Stomach (tissue), 9 donors: ENCODE data around the gene NPM3. TPM values are rescaled to one million over a fixed set of nuclear protein-coding genes. Genes with fewer than 3 reads are reported as not detected.

ENCODE experiments used
- DNase-seq, 2 donors: peaks; one replicate each; pipeline versions ENCODE4 v3.0.0 to v3.0.0-alpha.2; 2013 to 2019
- H3K27ac ChIP-seq, 5 donors: fragments of 200-600 bp in 4 of 5; sonication (generic) in 4 of 5; one replicate each; pipeline ENCODE4 v1.5.1; 2013 to 2019; ENCODE audit warnings: mild to moderate bottlenecking in 1 of 5, moderate library complexity in 1 of 5
- H3K27me3 ChIP-seq, 3 donors: fragments of 200-600 bp; sonication (generic); one replicate each; pipeline ENCODE4 v1.5.1; 2017 to 2019; ENCODE audit warnings: mixed run types in 1 of 3
- H3K36me3 ChIP-seq, 4 donors: fragments of 200-600 bp; sonication (generic); 1 replicate in 3 of 4; 2 replicates in 1 of 4; pipeline ENCODE4 v1.5.1; 2016 to 2019
- H3K4me1 ChIP-seq, 4 donors: fragments of 200-600 bp; sonication (generic); one replicate each; pipeline ENCODE4 v1.5.1; 2016 to 2019
- H3K4me3 ChIP-seq, 4 donors: fragments of 200-600 bp; sonication (generic) in 3 of 4; one replicate each; pipeline ENCODE4 v1.5.1; 2016 to 2019; ENCODE audit warnings: mild to moderate bottlenecking in 1 of 4
- H3K9me3 ChIP-seq, 4 donors: fragments of 200-600 bp; sonication (generic); one replicate each; pipeline ENCODE4 v1.5.1; 2016 to 2019
- EP300 ChIP-seq: sonication (generic); formaldehyde crosslinking; IDR thresholded peaks from one replicate; pipeline ENCODE4 v1.6.1; 2017; ENCODE audit warnings: antibody characterized with exemption
- POLR2A ChIP-seq, 4 donors: fragments of 450-650 bp; IDR thresholded peaks; one replicate each; pipeline ENCODE4 v1.6.1; 2016; ENCODE audit warnings: antibody characterized with exemption in 4 of 4, control low read depth in 2 of 4, mild to moderate bottlenecking in 1 of 4, moderate library complexity in 1 of 4
- POLR2AphosphoS5 ChIP-seq, 3 donors: sonication (generic); formaldehyde crosslinking; IDR thresholded peaks; one replicate each; pipeline ENCODE4 v1.6.1; 2016; ENCODE audit warnings: antibody characterized with exemption in 3 of 3
- WGBS, 5 donors: extraction: QIAGEN DNeasy Blood & Tissue Kit in 3 of 5; methylation state at CpG; one replicate each; pipeline versions ENCODE4 v1.1.5 to v1.1.7; 2013 to 2018; 5-methylcytosine and 5-hydroxymethylcytosine counted together
- intact Hi-C: fragments of 100-400 bp; cut with DNase I; formaldehyde crosslinking; loops from one replicate; pipeline ENCODE4 v1.15.1; 2023; ENCODE audit warnings: low total_unique reads
- polyA plus RNA-seq, 3 donors: library from polyadenylated mRNA; stranded (reverse); fragments of 200-250 nt; gene quantifications; one replicate each; pipeline ENCODE4 v1.2.3, GENCODE V29; 2013
- total RNA-seq, 5 donors: library from RNA; depleted of rRNA; stranded (reverse); fragments of >200 nt; gene quantifications; one replicate each; pipeline versions ENCODE4 v1.1.0 to v1.2.3, GENCODE V29; 2014 to 2016
- TF ChIP-seq, protein P1 (sequence below), 7 experiments: fragments of 450-650 bp in 4 of 7; fragments of 200-600 bp in 3 of 7; sonication (generic) in 3 of 7; IDR thresholded peaks; one replicate each; pipeline ENCODE4 v1.5.1; 2016 to 2019; ENCODE audit warnings: antibody characterized with exemption in 7 of 7, control low read depth in 2 of 7, mild to moderate bottlenecking in 1 of 7
- donor health status: healthy with polysubstance abuse.
- donor health status: Bipolar disorder and iron deficiency.
- donor health status: healthy.

Gene NPM3
- total and polyA plus RNA-seq, 8 donors, result 2.3 to 68.1 (median 26.0) TPM; not detected in 1

DNA sequence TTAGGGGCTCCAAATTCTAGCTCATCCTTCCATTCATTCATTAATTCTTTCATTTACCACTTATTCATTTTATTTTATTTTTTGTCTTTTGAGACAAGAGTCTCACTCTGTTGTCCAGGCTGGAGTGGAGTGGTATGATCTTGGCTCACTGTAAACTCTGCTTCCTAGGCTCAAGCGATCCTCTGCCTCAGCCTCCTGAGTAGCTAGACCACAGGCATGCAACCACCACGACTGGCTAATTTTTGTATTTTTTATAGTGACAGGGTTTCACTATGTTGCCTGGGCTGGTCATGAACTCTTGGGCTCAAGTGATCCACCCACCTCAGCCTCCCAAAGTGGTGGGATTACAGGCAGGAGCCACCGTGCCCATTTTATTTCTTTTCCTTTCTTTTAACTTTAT lies 39.0 kb downstream of the NPM3 start:
- Histone ChIP-seq H3K9me3 (no peaks in the 10 kb centered on the region), H3K27me3 (peaks cover 0 to 16% (median 0%) of the 10 kb centered on the region in 3 donors), H3K36me3 (no peaks in the 10 kb centered on the region), H3K4me3 (no peak overlapping the region), H3K4me1 (no peaks in the 10 kb centered on the region), H3K27ac (no peak overlapping the region)
- intact Hi-C loops, result no loop called here
- DNase-seq, result no peak
- TF ChIP-seq POLR2A (IDR thresholded peaks at IDR 0.05), result no peak
- no peak for TF ChIP-seq POLR2AphosphoS5 (IDR thresholded peaks at IDR 0.05)
- TF ChIP-seq, protein P1, sequence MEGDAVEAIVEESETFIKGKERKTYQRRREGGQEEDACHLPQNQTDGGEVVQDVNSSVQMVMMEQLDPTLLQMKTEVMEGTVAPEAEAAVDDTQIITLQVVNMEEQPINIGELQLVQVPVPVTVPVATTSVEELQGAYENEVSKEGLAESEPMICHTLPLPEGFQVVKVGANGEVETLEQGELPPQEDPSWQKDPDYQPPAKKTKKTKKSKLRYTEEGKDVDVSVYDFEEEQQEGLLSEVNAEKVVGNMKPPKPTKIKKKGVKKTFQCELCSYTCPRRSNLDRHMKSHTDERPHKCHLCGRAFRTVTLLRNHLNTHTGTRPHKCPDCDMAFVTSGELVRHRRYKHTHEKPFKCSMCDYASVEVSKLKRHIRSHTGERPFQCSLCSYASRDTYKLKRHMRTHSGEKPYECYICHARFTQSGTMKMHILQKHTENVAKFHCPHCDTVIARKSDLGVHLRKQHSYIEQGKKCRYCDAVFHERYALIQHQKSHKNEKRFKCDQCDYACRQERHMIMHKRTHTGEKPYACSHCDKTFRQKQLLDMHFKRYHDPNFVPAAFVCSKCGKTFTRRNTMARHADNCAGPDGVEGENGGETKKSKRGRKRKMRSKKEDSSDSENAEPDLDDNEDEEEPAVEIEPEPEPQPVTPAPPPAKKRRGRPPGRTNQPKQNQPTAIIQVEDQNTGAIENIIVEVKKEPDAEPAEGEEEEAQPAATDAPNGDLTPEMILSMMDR (IDR thresholded peaks at IDR 0.05), result no peak
- no peak for TF ChIP-seq EP300
- WGBS, 5 donors, result 86 to 92% (median 89%) methylated on average over 3 of the region's 3 CpGs

DNA sequence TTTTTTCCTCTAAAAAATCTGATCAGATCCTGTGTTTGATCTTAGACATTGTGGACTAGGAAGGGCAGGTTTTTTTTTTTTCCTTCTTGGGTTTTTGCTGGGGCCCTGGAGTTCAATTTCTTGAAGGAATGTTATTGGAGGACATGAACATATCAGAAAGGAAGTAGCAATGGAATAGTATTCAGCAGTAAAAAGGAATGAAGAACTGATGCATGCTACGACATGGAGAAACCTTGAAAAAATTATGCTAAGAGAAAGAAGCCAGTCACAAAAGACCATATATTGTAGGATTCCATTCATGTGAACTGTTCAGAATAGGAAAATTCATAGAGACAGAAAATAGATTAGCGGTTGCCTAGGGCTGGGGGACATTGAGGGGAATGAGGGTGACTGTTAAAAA lies 41.3 kb downstream of the NPM3 start:
- 47 to 49% (median 48%) methylated on average over 2 of the region's 2 CpGs for WGBS, 5 donors
- Histone ChIP-seq H3K4me3 (no peak overlapping the region), H3K36me3 (no peaks in the 10 kb centered on the region), H3K4me1 (no peaks in the 10 kb centered on the region), H3K9me3 (no peaks in the 10 kb centered on the region), H3K27me3 (peaks cover 0 to 32% (median 0%) of the 10 kb centered on the region in 3 donors), H3K27ac (no peak overlapping the region)
- TF ChIP-seq, protein P1 (IDR thresholded peaks at IDR 0.05), result no peak
- intact Hi-C loops, result no loop called here
- no peak for DNase-seq

- H3K27ac ChIP-seq, result no peak overlapping the region
- H3K4me1 ChIP-seq, result no peaks in the 10 kb centered on the region
- intact Hi-C loops, result no loop called here
- no peak for TF ChIP-seq EP300
- no peak for TF ChIP-seq POLR2A (IDR thresholded peaks at IDR 0.05)
- TF ChIP-seq POLR2AphosphoS5 (IDR thresholded peaks at IDR 0.05), result no peak
- TF ChIP-seq, protein P1 (IDR thresholded peaks at IDR 0.05), result no peak
- H3K4me3 ChIP-seq, result no peak overlapping the region
- H3K9me3 ChIP-seq, result no peaks in the 10 kb centered on the region
- 74 to 87% (median 78%) methylated on average over 3 of the region's 3 CpGs for WGBS, 5 donors
- no peak for DNase-seq
- no peaks in the 10 kb centered on the region for H3K36me3 ChIP-seq
- peaks cover 0 to 38% (median 0%) of the 10 kb centered on the region in 3 donors for H3K27me3 ChIP-seq
Observed at GRCh38 chr10:101736666-101737065, 46.6 kb downstream of the NPM3 start.

- no peak for DNase-seq
- Histone ChIP-seq H3K27ac (no peak overlapping the region), H3K27me3 (peaks cover 0 to 13% (median 0%) of the 10 kb centered on the region in 3 donors), H3K4me1 (no peaks in the 10 kb centered on the region), H3K4me3 (no peak overlapping the region), H3K36me3 (no peaks in the 10 kb centered on the region), H3K9me3 (no peaks in the 10 kb centered on the region)
- TF ChIP-seq, protein P1 (IDR thresholded peaks at IDR 0.05), result no peak
- TF ChIP-seq EP300, result no peak
- no peak for TF ChIP-seq POLR2AphosphoS5 (IDR thresholded peaks at IDR 0.05)
- 24 to 50% (median 39%) methylated on average over 1 of the region's 1 CpG for WGBS, 5 donors
- intact Hi-C loops, result no loop called here
Observed at GRCh38 chr10:101732096-101732495, 51.1 kb downstream of the NPM3 start.

Other genes starting within 250 kb of the NPM3 start
- 100 to 1,000 TPM in 2 of 5 donors, 10 to 100 TPM in 3; 12.9 to 122 (median 62.9) TPM for gene POLL, start 195.2 kb downstream of the NPM3 start, total RNA-seq
- 10 to 100 TPM; 21.4 to 38.9 (median 29.5) TPM for gene POLL, start 195.2 kb downstream of the NPM3 start, polyA plus RNA-seq
- 10 to 100 TPM in 4 of 5 donors, 1 to 10 TPM in 1; 6.7 to 86.6 (median 18.7) TPM for gene DPCD, start 195.1 kb downstream of the NPM3 start, total RNA-seq
- gene DPCD, start 195.1 kb downstream of the NPM3 start, polyA plus RNA-seq, result 10 to 100 TPM; 16.7 to 27.3 (median 23.6) TPM
- gene FBXW4, start 88.3 kb downstream of the NPM3 start, total RNA-seq, result 10 to 100 TPM; 39.1 to 95.3 (median 39.7) TPM
- 10 to 100 TPM; 36.6 to 46.4 (median 45.4) TPM for gene FBXW4, start 88.3 kb downstream of the NPM3 start, polyA plus RNA-seq
- not detected for gene FGF8, start 7.3 kb downstream of the NPM3 start, total RNA-seq
- gene FGF8, start 7.3 kb downstream of the NPM3 start, polyA plus RNA-seq, result not detected
- 100 to 1,000 TPM; 123 to 312 (median 233) TPM for gene OGA, start 35.0 kb upstream of the NPM3 start, total RNA-seq
- 10 to 100 TPM; 18.9 to 41.7 (median 28.0) TPM for gene OGA, start 35.0 kb upstream of the NPM3 start, polyA plus RNA-seq
- 1 to 10 TPM in 3 of 5 donors, not detected in 2; 1.2 to 5.7 (median 2.4) TPM for gene KCNIP2, start 60.4 kb upstream of the NPM3 start, total RNA-seq
- 1 to 10 TPM in 1 of 3 donors, under 1 TPM in 1, not detected in 1; 0.62 to 1.3 TPM for gene KCNIP2, start 60.4 kb upstream of the NPM3 start, polyA plus RNA-seq